NCI-H1092 treated with DMSO at 0.1 percent for 48 hours (cell line): ENCODE data around the gene NPEPPS.

ENCODE experiments used
- DNase-seq: peaks from one replicate; lab custom pipeline; 2025; lab: John Stamatoyannopoulos, UW

NPEPPS gene

DNA sequence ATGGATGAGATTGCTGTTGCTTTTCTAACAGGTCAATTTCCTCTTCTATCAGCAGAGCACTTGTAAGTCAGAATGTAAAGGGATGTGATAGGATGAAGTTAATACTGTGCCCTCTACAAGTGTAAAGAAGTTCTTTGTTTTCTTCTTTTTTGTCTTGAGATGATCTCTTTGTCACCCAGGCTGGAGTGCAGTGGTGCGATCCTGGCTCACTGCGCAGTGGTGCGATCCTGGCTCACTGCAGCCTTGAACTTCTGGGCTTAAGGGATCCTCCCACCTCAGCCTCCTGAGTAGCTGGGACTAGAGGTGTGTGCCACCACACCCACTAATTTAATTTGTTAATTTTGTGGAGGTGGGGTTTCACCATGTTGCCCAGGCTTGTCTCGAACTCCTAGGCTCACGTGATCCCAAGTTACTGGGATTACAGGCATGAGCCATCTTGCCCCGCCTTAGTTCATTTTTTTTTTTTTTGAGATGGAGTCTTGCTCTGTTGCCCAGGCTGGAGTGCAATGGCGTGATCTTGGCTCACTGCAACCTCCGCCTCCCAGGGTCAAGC, 97.2 kb downstream of the NPEPPS start:
- DNase-seq: no peak

DNA sequence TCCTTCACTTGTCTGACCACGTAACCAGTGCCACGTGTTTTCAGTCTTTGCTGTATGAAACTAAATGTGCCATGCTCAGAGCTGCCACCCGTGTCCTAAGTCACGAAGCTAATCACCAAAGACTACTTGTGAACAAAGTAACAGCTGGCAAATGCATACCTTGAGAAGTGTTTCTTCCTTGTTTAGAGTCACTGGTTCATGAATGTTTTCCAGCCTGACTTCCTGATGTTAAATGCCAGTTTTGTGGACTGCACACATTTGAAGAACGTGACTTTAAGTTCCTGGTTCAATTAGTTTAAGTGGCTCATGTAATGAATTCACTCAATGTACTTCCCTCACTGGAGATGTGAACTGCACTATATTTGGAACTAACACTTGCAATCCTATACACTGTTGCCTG, 98.9 kb downstream of the NPEPPS start:
- DNase-seq: no peak

DNA sequence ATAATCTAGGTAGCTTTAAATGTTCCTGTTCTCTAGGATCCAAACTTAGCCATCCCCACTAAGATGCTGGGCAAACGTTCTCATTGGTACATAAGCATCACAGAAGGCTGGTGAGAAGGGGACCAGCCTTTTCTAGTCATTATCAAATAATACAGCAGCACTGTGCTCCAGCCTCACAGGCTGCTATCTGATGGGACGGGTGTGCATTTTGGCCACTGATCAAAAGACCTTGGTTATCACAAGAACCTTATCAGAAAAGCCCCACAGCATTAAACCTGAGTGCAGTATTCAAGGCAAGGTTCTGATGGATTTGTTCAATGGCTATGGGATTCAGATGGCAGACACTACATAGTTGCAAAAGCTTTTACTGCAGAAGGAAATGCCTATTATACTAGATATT, 99.7 kb downstream of the NPEPPS start:
- no peak for DNase-seq

DNA sequence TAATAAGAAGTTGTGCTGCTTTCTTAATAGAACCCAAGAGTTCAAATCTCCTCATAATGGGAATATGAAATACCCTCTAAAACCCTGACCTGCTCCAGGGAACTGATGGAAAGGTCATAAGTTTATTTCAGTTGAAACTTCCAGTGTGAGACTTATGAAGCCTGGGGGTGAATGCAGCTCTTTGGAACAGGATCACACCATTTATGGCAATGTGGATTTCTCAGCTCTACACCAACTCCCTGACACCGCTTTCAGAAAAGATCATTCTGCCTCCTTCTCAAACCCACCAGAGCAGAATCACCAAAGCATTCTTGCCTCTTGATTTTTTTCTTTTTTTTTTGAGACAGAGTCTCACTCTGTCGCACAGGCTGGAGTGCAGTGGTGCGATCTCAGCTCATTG, 102.1 kb downstream of the NPEPPS start:
- no peak for DNase-seq

DNA sequence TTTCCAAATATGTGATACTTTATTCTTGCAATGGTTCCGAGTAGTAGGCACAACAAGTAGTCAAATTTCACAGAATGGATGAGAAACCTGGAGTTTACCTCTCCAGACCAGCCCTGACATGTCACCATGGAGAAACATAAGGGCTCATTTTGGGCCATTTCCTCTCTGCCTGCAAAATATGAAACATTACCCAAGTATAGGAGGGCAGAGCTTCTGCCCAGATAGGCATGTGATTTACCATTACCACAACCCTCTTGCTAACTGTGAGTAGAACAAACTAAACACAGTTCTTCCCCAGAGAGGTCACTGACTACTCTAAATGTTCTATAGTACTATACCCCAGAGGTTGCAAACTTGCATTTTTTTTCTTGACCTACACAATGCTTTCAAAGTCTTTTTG, 103.1 kb downstream of the NPEPPS start:
- no peak for DNase-seq

DNA sequence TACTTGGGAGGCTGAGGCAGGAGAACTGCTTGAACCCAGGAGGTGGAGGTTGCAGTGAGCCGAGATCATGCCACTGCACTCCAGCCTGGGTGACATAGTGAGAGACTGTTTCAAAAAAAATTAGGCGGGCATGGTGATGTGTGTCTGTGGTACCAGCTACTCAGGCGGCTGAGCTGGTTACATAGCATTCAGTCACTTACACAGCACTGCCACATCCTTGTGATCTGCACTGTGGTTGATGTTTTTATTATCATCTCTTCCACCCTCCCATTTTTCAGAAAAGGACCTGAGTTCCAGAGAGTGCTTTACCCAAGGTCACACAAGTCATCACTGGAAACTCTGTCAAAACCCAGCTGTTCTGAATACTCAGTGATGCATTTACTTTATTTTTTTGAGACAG, 104.0 kb downstream of the NPEPPS start:
- no peak for DNase-seq

DNA sequence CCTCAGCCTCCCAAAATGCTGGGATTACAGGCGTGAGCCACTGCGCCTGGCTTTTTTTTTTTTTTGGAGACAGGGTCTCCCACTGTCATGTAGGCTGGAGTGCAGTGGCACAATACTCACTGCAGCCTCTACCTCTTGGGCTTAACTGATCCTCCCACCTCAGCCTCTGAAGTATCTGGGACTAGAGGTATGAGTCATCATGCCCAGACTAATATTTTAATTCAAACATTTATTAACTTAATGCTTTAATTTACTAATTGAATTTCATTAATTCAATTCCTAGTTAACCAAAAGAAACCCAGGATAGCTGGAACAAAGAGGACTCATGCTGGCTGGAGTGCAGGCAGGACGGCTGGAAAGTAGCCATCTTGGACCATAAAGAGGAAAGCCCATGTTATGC, 104.8 kb downstream of the NPEPPS start:
- no peak for DNase-seq

DNA sequence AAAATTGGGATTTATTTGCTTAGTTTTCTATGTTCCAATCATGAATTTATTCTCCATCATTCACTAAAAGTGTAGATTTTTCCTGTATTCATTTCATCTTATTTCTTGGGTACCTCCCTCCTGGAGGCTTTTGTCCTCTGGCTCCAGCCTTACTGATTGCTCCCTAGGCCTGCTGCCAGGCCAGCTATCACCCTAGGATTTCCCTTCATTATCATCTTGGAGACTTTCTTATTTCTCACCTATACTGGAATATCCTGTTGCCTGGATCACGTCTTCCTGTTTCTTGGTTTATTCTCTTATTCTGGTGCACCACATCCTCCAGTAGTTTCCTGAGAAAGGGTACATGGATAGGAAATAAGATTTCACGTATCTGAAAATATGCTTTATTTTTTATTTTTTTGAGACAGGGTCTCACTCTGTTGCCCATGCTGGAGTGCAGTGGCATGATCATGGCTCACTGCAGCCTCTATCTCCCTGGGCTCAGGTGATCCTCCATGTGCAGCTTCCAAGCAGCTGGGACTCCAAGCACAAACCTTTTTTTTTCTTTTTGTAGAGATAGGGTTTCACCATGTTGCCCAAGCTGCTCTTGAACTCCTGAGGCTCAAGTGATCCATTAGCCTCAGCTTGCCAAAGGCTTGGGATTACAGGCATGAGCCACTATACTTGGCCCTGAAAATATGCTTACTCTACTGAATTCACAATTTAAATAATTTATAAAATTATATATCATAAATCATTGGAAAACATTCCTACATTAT, 105.5 kb downstream of the NPEPPS start:
- DNase-seq: no peak

DNA sequence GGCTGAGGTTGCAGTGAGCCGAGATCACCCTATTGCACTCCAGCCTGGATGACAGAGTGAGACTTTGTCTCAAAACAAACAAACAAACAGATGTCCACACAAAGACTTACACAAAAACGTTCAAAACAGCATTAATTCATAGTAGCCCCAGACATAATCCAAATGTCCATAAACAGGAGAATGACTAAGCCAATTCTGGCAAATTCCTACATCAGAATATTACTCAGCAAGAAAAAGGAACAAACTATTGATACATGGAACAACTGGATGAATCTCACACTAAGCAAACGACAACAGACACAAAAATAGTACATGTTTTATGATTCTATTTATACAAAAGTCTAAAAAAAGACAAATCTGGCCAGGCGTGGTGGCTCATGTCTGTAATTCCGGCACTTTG, 108.0 kb downstream of the NPEPPS start:
- DNase-seq: no peak

DNA sequence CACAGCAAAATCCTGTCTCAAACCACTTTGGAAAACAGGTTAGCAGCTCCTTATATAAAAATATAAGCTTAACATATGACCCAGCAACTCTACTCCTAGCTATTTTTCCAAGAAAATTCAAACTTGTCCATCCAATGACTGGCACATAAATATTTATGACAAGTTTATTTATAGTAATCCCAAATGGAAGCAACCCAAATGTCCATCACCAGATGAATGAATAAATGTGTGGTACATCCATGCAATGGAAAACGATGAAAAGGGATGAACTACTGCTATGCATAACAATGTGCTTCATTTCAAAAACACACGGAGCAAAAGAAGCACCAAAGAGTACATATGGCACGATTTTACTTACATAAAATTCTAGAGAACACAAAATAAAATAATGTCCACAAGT, 109.2 kb downstream of the NPEPPS start:
- no peak for DNase-seq

DNA sequence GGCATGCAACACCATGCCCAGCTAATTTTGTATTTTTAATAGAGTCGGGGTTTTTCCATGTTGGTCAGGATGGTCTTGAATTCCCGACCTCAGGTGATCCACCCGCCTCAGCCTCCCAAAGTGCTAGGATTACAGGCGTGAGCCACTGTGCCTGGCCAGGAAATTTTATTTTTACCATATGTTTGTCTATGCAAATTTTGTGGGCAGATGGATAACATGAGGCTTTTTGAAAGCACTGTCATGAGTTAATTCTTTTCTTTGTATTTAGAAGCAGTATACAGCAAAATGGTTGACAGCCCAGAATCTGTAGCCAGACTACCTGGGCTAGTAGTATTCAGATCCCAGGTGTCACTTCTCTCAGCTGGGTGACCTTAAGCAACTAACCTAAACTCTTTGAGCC, 110.3 kb downstream of the NPEPPS start:
- no peak for DNase-seq

DNA sequence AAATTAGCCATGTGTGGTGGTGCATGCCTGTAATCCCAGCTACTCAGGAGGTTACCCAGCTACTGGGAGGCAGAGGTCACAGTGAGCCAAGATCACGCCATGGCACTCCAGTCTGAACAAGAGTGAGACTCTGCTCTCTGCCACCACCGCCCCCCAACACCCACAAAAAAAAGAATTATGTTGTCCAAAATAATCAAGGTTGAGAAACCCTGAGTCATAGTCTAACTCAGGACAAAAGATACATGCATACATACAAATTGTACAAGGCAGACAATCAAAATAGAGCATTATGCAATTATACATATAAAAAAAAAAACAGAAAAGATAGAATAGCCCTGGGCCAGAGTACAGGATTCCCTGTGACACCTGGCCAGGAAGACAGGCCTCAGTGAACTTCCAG, 112.2 kb downstream of the NPEPPS start:
- no peak for DNase-seq

DNA sequence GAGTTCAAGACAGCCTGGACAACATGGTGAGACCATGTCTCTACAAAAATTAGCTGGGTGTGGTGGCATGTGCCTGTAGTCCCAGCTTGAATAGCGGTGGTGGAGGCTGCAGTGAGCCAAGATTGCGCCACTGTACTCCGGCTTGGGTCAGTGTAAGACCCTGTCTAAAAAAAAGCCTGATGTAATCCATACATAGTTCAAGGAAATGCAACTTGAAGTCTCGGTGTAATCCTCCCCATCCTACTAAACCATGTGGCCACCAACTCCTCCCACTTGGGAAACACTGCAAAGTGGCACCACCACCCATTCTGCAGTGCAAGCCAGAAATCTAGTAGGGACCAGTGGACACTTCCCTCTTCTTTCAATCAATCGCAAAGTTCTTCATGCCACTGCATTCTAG, 113.4 kb downstream of the NPEPPS start:
- no peak for DNase-seq

DNA sequence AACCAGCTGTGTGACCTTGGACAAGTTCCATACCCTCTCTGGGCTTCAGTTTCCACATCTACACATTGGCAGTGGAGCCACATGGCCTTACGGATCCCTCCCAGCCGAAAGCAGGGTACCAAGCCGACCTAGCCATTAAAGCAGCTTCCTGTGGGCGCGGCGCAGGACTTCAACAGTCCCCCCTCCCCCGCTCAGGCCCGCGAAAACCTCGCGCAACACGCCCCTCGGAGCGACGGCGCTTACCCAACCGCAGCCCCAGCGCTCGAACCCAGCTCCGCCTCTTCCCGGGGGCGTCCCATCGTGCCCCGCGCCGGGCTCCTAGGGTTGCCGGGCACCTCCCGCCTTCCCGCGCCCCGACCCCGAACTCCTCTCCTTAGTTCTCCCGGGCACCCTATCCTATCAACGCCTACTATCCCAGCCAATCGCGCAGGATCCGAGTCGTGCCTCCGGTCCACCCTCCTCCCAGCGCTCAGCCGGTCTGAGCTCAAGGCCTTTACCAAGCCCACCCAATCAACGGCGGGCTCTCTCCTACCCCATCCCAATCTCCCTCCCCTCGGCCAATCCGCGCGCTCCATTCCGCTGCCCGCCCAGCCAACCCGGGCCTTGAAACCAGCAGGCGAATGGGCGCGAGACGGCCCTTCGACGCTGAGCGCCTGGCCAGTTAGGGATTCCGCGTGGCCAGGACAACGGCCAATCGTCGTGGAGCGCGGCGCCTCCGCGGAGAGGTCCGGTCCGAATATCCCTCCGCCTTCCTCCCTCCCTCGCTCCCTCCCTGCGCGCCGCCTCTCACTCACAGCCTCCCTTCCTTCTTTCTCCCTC, 118.5 kb downstream of the NPEPPS start, which contains the start of gene KPNB1:
KPNB1 (plus strand) TSS at position 767 of the 819 bp plus-strand sequence. CDS start 326 bp downstream, outside the sequence.
- peak; percentile 99 for DNase-seq

DNA sequence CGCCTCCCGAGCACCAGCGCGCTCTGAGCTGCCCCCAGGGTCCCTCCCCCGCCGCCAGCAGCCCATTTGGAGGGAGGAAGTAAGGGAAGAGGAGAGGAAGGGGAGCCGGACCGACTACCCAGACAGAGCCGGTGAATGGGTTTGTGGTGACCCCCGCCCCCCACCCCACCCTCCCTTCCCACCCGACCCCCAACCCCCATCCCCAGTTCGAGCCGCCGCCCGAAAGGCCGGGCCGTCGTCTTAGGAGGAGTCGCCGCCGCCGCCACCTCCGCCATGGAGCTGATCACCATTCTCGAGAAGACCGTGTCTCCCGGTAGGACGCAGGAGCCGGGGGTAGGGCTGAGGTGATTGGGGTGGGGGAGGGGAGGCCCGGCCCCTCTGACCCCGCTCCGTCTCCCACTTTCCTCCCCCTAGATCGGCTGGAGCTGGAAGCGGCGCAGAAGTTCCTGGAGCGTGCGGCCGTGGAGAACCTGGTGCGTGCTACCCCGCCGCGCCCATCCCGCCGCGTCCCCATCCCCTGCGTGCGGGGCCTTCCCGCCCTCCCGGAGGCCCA, 119.1 kb downstream of the NPEPPS start:
- DNase-seq: peak; percentile 85

DNA sequence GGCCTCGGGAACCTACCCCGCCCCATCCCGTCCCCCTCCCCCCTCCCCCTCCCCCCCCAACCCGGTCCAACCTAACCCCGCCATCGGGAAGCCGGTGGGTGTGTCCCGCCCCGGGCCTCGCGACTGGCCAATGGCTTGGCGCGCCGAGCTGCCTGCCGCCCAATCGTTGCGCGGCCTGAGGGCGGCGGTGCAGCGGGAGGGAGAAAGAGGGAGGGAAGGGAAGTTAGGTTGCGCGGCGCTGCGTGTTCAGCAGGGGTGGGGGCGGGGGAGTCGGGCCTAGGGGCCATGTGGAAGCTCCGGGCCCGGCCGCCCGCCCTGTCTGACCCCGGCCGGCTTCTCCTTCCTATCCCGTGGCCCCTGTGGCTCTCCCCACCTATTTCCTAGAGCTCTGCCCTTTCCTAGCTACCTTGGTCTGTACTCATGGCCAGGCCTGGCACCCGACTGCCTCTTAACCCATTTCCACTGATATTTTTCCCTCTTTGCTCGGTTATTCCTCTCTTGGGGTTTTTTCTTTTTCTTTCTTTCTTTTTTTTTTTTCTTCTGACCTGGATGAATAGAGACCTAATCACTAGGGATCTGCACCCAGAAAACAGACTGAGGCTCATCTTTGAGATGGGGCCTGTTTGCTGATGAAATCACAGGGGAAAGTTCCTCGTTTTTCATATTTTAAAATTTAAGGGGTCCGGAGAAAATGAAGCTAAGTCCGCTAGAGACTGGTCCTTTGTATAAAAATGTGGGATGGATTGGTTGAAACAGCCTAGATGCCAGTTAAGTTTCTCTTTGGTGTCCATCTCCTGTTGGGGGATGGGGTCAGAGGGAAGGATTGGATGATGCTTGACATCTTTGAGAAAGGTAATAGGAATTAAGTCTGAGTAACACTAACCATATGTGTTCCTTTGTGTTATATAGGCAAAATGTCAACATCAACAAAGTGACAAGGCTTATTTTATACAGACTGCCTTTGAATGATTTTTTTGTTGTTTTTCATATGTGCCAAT, 119.9 kb downstream of the NPEPPS start:
- peak; percentile 94 for DNase-seq

DNA sequence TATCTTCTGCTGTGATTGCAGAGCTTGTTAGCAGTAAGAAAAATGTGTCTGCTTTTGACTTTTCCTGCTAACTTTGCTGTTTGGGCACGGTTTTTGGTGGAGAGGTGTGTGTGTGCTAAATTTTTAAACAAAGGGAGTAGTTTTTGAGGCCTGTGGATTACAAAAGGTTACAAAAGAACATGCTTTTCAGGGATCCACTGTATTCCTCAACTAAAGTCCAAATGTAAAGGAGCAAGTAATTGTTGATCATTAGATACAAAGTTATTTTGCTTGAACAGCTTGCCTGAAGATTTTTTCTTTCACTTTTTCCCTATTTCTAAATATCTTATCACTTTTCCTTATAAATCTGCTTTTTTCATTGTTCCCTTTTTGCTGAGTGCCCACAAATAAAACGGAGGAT, 120.8 kb downstream of the NPEPPS start:
- no peak for DNase-seq

DNA sequence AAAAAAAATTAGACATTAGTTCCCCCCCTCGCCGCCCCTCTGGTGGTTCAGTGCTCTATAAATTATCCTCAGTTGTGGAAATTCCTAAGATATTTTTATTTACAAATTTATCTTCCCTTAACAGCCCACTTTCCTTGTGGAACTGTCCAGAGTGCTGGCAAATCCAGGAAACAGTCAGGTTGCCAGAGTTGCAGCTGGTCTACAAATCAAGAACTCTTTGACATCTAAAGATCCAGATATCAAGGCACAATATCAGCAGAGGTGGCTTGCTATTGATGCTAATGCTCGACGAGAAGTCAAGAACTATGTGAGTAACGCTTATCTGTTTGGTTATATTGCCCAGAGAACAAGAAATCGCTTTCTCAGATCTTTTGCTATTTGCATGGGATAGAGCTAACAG, 121.7 kb downstream of the NPEPPS start:
- DNase-seq: no peak

DNA sequence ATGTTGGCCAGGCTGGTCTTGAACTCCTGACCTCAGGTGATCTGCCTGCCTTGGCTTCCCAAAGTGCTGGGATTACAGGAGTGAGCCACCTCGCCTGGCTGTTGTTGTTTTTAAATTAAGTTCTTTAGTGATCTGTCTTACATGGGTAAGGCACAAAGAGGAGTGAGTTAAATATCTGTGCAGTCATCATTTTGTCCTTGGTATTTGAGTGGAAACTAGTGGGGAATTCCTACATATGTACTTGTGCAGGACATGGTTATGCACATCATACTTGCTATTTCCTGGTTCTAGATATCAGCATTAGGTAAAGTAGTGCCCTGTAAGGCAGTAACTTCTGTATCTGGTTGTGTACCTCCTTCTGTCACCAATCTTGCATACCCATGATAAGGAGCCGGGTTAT, 122.5 kb downstream of the NPEPPS start:
- DNase-seq: no peak

DNA sequence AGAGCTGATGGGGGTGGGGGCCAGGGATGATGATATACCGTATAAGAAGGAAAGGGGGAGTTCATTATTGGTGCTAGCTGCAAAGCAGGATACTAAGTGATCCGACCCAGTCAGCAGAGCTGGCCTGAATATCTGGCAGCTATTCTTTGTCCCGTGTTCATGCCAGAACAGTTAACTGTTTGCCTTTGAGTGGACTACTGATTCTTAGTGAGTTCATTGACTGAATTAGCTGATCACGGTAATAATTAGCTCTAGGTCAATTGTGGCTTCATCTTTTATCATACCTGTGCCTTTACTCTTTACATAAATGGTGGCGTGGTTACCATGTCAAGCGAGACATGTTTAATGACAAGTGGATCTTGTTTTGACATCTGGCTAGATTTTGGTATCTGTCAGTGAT, 124.1 kb downstream of the NPEPPS start:
- DNase-seq: no peak

DNA sequence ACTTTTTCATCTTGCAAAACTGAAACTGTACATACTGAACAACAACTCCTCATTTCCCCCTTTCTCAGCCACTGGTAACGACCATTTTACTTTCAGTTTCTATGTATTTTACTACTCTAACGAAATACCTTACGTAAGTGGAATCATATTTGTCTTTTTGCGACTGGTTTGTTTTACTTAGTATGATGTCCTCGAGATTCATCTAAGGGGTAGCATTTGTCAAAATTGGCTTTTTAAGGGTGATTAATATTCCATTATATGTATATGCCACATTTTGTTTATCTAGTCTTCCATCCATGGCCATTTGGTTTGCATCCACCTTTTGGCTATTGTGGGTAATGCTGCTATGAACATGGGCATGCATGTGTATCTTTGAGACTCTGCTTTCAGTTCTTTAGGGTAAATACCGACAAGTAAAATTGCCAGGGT, 129.2 kb downstream of the NPEPPS start:
- DNase-seq: no peak
